ENCODE measurements around the gene LEMD2. TPM values are rescaled to one million over a fixed set of nuclear protein-coding genes. Genes with fewer than 3 reads are reported as not detected.

Gene LEMD2
- total RNA-seq, 5 donors from 2014 or later (not counting 1 experiment from before 2014, with no cell fraction given): 115 to 125 (median 118) TPM

DNA sequence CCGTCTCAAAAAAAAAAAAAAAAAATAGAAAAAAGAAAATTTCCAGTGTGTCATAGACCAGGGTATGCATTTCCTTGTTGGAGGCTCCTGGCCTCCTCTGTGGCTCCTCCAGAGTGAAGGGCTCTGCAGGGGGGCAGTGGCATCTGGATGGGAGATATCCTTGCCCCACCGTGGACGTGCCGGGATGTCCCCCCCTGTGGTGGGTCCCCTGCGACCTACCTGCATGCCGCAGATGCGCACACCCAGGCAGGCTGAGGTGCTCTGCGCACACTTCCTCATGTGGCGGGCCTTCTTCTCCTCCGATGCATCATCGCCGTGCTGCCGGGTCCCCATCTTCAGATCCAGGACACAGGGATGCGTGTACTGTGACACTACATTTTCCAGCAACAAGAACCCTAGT lies 63.7 kb downstream of the LEMD2 start:
- H3K4me1 Mint-ChIP-seq: peaks cover 19 to 33% (median 22%) of the 10 kb centered on the region in 3 donors
- Histone ChIP-seq H3K36me3 (ENCODE audit: control insufficient read depth in 2 of 2, extremely low read depth in 1 of 2, insufficient read depth in 1 of 2, low read length in 1 of 2) (no peaks in the 10 kb centered on the region), H3K4me3 (ENCODE audit: control insufficient read depth in 1 of 2, extremely low read depth in 1 of 2, low read length in 1 of 2) (no peak overlapping the region), H3K27me3 (replicated peaks in 1 of 2; ENCODE audit: control insufficient read depth in 2 of 2, extremely low read depth in 1 of 2, insufficient read depth in 2 of 2, low read length in 1 of 2) (peaks cover 0 to 32% of the 10 kb centered on the region in 2 experiments), H3K4me1 (ENCODE audit: control insufficient read depth in 1 of 2, extremely low read depth in 1 of 2, insufficient read depth in 2 of 2, low read length in 2 of 2) (peaks cover 11 to 14% of the 10 kb centered on the region in 2 experiments), H3K27ac (ENCODE audit: low read length) (no peak overlapping the region), H3K9me3 (no peaks in the 10 kb centered on the region)
- H3K27ac Mint-ChIP-seq: no peak overlapping the region
- H3K4me3 Mint-ChIP-seq: no peak overlapping the region
- WGBS (ENCODE audit: insufficient coverage): 97% methylated on average over 12 of the region's 14 CpGs
- H3K36me3 Mint-ChIP-seq: no peaks in the 10 kb centered on the region
- DNase-seq (no peak), ATAC-seq (replicated peaks in 1 of 4) (no peak)
- POLR2A ChIA-PET: no interaction called here
- peaks cover 0 to 19% of the 10 kb centered on the region in 2 donors for H3K27me3 Mint-ChIP-seq
- CTCF ChIA-PET: interaction anchor here in 1 of 2 donors (0.6 kb wide), 1 partner anchor 344 kb away, joined by 4 read pairs; no protein-coding TSS in a partner anchor
- H3K9me3 Mint-ChIP-seq: no peaks in the 10 kb centered on the region

DNA sequence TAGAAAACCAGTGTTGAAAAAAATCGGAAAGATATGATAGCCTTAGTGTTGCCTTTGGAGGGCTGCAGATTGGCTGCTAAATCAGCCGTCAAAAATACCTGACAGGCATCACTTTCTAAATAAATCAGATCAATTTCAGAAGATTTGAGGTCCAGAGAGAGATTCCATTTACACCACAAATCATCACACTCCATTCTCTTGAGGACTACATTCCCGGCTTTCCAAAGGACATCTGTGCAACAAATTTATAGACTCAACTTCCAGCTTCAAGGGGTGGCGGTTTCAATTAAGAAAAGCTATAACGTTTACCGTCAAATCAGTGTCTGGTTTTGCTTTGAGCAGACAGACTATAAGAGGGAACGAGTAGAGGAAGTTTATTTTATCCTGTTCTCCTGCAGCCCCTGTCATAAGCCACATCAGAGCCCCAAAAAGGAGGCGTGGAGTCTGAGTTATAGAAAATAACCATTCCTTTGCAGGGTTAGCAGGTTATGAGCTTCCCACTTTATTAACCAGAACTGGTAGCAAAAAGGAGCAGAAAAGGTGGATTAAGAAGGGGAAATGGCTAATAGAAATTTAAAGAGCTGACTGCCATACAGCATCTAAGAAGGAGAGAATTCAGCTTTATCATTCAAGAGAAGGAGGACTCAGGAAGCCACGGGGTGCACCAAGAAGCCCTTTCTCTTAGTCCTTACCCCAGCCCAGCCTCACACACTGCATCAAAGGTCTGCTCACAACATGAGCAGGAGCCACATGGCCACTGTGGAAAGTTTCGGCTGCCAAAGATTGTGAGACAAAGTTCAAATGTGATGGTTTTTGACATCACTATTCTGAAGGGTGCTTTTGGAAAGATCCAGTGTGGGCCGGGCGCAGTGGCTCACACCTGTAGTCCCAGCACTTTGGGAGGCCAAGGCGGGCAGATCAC lies 64.6 kb downstream of the LEMD2 start:
- 58% methylated on average over 4 of the region's 13 CpGs for WGBS (ENCODE audit: insufficient coverage)
- ChIA-PET POLR2A (no interaction called here), CTCF (interaction anchor here in 1 of 2 donors (1.1 kb wide), 1 partner anchor 13 kb away, joined by 5 read pairs; the partner anchor contains the start of gene UQCC2)
- DNase-seq: peak in 1 of 35 experiments; percentile 24
- no peaks in the 10 kb centered on the region for H3K9me3 ChIP-seq
- peaks cover 19 to 33% (median 22%) of the 10 kb centered on the region in 3 donors for H3K4me1 Mint-ChIP-seq
- no peaks in the 10 kb centered on the region for H3K9me3 Mint-ChIP-seq
- no peaks in the 10 kb centered on the region for H3K36me3 Mint-ChIP-seq
- no peaks in the 10 kb centered on the region for H3K36me3 ChIP-seq (ENCODE audit: control insufficient read depth in 2 of 2, extremely low read depth in 1 of 2, insufficient read depth in 1 of 2, low read length in 1 of 2)
- ATAC-seq (replicated peaks in 1 of 4): peak; percentile 66 to 96 (median 74)
- H3K27ac ChIP-seq (ENCODE audit: low read length): no peak overlapping the region
- peak overlapping the region; percentile 77 to 83 for H3K27ac Mint-ChIP-seq
- H3K27me3 ChIP-seq (replicated peaks in 1 of 2; ENCODE audit: control insufficient read depth in 2 of 2, extremely low read depth in 1 of 2, insufficient read depth in 2 of 2, low read length in 1 of 2): peaks cover 0 to 31% of the 10 kb centered on the region in 2 experiments
- peak overlapping the region; percentile 28 to 60 (median 37) for H3K4me3 Mint-ChIP-seq
- H3K27me3 Mint-ChIP-seq: peaks cover 0 to 21% of the 10 kb centered on the region in 2 donors
- H3K4me1 ChIP-seq (ENCODE audit: control insufficient read depth in 1 of 2, extremely low read depth in 1 of 2, insufficient read depth in 2 of 2, low read length in 2 of 2): peaks cover 11 to 14% of the 10 kb centered on the region in 2 experiments
- H3K4me3 ChIP-seq (ENCODE audit: control insufficient read depth in 1 of 2, extremely low read depth in 1 of 2, low read length in 1 of 2): peak overlapping the region in 1 of 2 donors; percentile 29

DNA sequence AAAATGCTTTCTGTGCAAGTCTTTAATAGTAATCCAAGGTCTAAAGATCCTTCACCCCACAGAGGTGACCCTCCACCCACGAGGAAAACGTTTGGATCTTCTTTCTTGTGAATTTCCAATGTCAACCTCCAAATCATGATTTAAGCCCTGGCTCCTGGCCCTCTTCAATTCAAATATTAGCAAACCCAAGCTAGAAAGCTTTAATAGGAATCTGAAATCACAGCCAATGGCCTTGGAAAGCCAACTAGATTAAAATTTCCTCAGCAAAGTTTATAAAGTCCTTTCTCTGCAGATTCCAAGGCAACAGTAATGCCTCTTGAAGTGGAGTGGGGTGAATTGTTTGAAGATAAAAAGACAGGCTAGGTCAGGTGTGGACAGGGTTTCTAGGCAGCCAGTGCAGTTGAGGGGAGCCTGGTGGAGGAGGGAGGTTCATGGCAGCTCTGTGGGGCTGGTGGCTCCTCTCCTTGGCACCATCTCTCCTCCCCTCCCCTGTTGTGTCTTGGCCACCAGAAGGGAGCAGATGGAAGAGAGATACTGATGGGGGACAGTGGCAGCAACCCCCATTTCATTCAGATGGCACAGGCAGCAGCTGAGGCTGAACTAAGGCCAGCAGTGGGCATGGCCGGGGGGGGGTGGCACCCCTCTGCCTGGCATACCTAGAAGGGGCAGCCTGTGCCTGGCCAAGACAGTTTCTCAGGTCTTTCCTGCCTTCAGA lies 65.4 kb downstream of the LEMD2 start:
- POLR2A ChIA-PET: no interaction called here
- no peaks in the 10 kb centered on the region for H3K36me3 Mint-ChIP-seq
- peaks cover 0 to 24% of the 10 kb centered on the region in 2 donors for H3K27me3 Mint-ChIP-seq
- peaks cover 19 to 28% (median 22%) of the 10 kb centered on the region in 3 donors for H3K4me1 Mint-ChIP-seq
- H3K27ac Mint-ChIP-seq: peak overlapping the region; percentile 77 to 83
- H3K9me3 Mint-ChIP-seq: no peaks in the 10 kb centered on the region
- Histone ChIP-seq H3K9me3 (no peaks in the 10 kb centered on the region), H3K4me3 (ENCODE audit: control insufficient read depth in 1 of 2, extremely low read depth in 1 of 2, low read length in 1 of 2) (no peak overlapping the region), H3K4me1 (ENCODE audit: control insufficient read depth in 1 of 2, extremely low read depth in 1 of 2, insufficient read depth in 2 of 2, low read length in 2 of 2) (peaks cover 11 to 14% of the 10 kb centered on the region in 2 experiments), H3K27ac (ENCODE audit: low read length) (no peak overlapping the region), H3K27me3 (replicated peaks in 1 of 2; ENCODE audit: control insufficient read depth in 2 of 2, extremely low read depth in 1 of 2, insufficient read depth in 2 of 2, low read length in 1 of 2) (peaks cover 0 to 36% of the 10 kb centered on the region in 2 experiments), H3K36me3 (ENCODE audit: control insufficient read depth in 2 of 2, extremely low read depth in 1 of 2, insufficient read depth in 1 of 2, low read length in 1 of 2) (no peaks in the 10 kb centered on the region)
- CTCF ChIA-PET: interaction anchor here in 1 of 2 donors (0.7 to 1.1 kb wide), 2 partner anchors 12 kb away, joined by 3 to 5 read pairs; partner anchors contain the start of gene UQCC2
- WGBS (ENCODE audit: insufficient coverage): 53% methylated on average over 3 of the region's 3 CpGs
- ATAC-seq (replicated peaks in 1 of 4): no peak
- DNase-seq: no peak
- peak overlapping the region in 2 of 3 donors; percentile 28 to 60 for H3K4me3 Mint-ChIP-seq

DNA sequence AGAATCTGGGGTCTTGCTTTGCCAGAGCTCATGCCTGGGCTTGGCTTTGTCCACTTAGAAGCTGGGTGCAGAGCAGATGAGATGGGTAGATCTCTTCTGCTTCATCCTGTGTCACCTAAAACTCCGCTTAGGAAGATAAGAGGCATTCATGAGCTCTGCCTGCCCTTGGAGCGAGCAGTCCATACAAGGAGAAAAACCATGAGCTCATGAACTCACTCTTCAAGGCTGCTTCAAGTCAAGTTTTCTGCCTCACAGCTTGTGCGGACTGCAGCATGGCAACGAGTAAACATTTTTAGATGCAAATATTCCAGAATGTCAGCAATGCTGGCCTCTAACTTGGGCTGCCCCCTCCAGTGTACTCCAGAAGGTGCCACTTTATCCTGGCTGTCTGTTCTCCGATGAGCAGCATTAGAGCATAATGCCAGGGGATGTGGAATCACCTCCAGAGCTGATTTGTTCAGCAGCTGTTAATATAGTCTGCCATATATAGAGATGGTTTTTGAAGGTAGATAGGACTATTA lies 66.8 kb downstream of the LEMD2 start:
- no peak for DNase-seq
- H3K36me3 Mint-ChIP-seq: no peaks in the 10 kb centered on the region
- ChIA-PET CTCF (no interaction called here), POLR2A (no interaction called here)
- H3K4me3 ChIP-seq (ENCODE audit: control insufficient read depth in 1 of 2, extremely low read depth in 1 of 2, low read length in 1 of 2): no peak overlapping the region
- H3K27ac Mint-ChIP-seq: no peak overlapping the region
- peaks cover 11 to 14% of the 10 kb centered on the region in 2 experiments for H3K4me1 ChIP-seq (ENCODE audit: control insufficient read depth in 1 of 2, extremely low read depth in 1 of 2, insufficient read depth in 2 of 2, low read length in 2 of 2)
- peaks cover 0 to 24% of the 10 kb centered on the region in 2 donors for H3K27me3 Mint-ChIP-seq
- H3K36me3 ChIP-seq (ENCODE audit: control insufficient read depth in 2 of 2, extremely low read depth in 1 of 2, insufficient read depth in 1 of 2, low read length in 1 of 2): no peaks in the 10 kb centered on the region
- WGBS (ENCODE audit: insufficient coverage): 81% methylated on average over 5 of the region's 5 CpGs
- no peaks in the 10 kb centered on the region for H3K9me3 Mint-ChIP-seq
- peaks cover 19 to 27% (median 22%) of the 10 kb centered on the region in 3 donors for H3K4me1 Mint-ChIP-seq
- H3K9me3 ChIP-seq: no peaks in the 10 kb centered on the region
- no peak overlapping the region for H3K4me3 Mint-ChIP-seq
- no peak for ATAC-seq (replicated peaks in 1 of 4)
- H3K27me3 ChIP-seq (replicated peaks in 1 of 2; ENCODE audit: control insufficient read depth in 2 of 2, extremely low read depth in 1 of 2, insufficient read depth in 2 of 2, low read length in 1 of 2): peaks cover 0 to 40% of the 10 kb centered on the region in 2 experiments
- H3K27ac ChIP-seq (ENCODE audit: low read length): no peak overlapping the region

DNA sequence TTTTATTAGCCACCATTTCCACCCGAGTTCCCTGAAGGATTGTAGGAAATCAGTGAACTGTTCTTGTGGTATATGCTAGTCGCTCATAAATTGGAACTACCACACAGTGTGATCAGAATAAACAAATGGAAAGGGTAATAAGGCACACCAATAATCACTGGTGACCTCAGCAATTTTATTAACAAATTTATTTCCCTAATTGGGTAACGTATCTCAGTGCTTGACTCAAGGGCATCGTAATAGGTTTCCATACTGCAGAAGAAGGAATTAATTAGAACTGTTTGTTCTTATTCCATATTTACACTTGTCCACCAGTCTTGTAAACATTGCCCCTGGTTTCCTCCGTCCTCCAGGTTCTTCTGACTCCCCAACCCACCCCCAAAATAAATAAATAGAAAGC lies 67.4 kb downstream of the LEMD2 start:
- ChIA-PET CTCF (no interaction called here), POLR2A (no interaction called here)
- no peak for ATAC-seq (replicated peaks in 1 of 4)

More for the DNA sequence above, 67.4 kb downstream of the LEMD2 start:
- no CpG with 5 or more reads among the region's 5 CpGs for WGBS (ENCODE audit: insufficient coverage)
- H3K4me3 Mint-ChIP-seq: no peak overlapping the region
- H3K27ac ChIP-seq (ENCODE audit: low read length): no peak overlapping the region
- H3K36me3 ChIP-seq (ENCODE audit: control insufficient read depth in 2 of 2, extremely low read depth in 1 of 2, insufficient read depth in 1 of 2, low read length in 1 of 2): no peaks in the 10 kb centered on the region
- H3K27ac Mint-ChIP-seq: no peak overlapping the region
- no peaks in the 10 kb centered on the region for H3K36me3 Mint-ChIP-seq
- H3K27me3 Mint-ChIP-seq: peaks cover 0 to 22% of the 10 kb centered on the region in 2 donors
- H3K4me3 ChIP-seq (ENCODE audit: control insufficient read depth in 1 of 2, extremely low read depth in 1 of 2, low read length in 1 of 2): no peak overlapping the region
- DNase-seq: no peak
- peaks cover 11 to 14% of the 10 kb centered on the region in 2 experiments for H3K4me1 ChIP-seq (ENCODE audit: control insufficient read depth in 1 of 2, extremely low read depth in 1 of 2, insufficient read depth in 2 of 2, low read length in 2 of 2)
- no peaks in the 10 kb centered on the region for H3K9me3 ChIP-seq
- peaks cover 0 to 34% of the 10 kb centered on the region in 2 experiments for H3K27me3 ChIP-seq (replicated peaks in 1 of 2; ENCODE audit: control insufficient read depth in 2 of 2, extremely low read depth in 1 of 2, insufficient read depth in 2 of 2, low read length in 1 of 2)
- peaks cover 19 to 27% (median 22%) of the 10 kb centered on the region in 3 donors for H3K4me1 Mint-ChIP-seq
- H3K9me3 Mint-ChIP-seq: no peaks in the 10 kb centered on the region

All from T-cell (primary cell).